SK-N-MC (cell line): ENCODE measurements around the gene FMC1.
A peak's percentile ranks its signal among the peaks of the same experiment; 100 is the strongest.

ENCODE experiments used
- DNase-seq: peaks from one replicate; pipeline ENCODE4 v3.0.0-alpha.2; 2011; ENCODE audit warnings: low read depth, low spot score
- H3K27ac ChIP-seq: fragments of 200-600 bp; sonication (generic); 2 replicates; pipeline ENCODE4 v1.5.1; 2016; ENCODE audit warnings: mixed run types
- H3K36me3 ChIP-seq: fragments of 200-600 bp; sonication (generic); 2 replicates; pipeline ENCODE4 v1.6.1; 2017; ENCODE audit warnings: antibody characterized with exemption, low read length, mixed read lengths; ENCODE audit not compliant: insufficient read depth
- H3K4me3 ChIP-seq: fragments of 200-600 bp; sonication (generic); 2 replicates; pipeline ENCODE4 v1.5.1; 2016
- H3K9ac ChIP-seq: fragments of 200-600 bp; sonication (generic); 2 replicates; pipeline ENCODE4 v1.8.0; 2017; ENCODE audit warnings: mixed run types, mixed read lengths; ENCODE audit not compliant: insufficient read length
- H3K9me3 ChIP-seq: fragments of 200-600 bp; sonication (generic); 2 replicates; pipeline ENCODE4 v1.6.1; 2017; ENCODE audit warnings: low read depth, mild to moderate bottlenecking, antibody characterized with exemption, low read length, moderate library complexity, mixed read lengths
- EZH2 ChIP-seq: fragments of 200-600 bp; sonication (generic); IDR thresholded peaks from one replicate; pipeline ENCODE4 v1.6.1; 2017; ENCODE audit warnings: antibody characterized with exemption
- FOXP2 ChIP-seq: optimal IDR thresholded peaks from 2 replicates; pipeline ENCODE3; 2011; ENCODE audit warnings: mild to moderate bottlenecking, moderate library complexity; ENCODE audit not compliant: insufficient read depth; ENCODE audit errors: extremely low read length, control extremely low read depth
- POLR2AphosphoS5 ChIP-seq: IDR thresholded peaks from 2 replicates; pipeline ENCODE4 v1.6.1; 2012; ENCODE audit warnings: mild to moderate bottlenecking, low read depth, low read length, borderline replicate concordance

The FMC1 gene

GRCh38 chr7:139341058-139341775 lies at the start of gene FMC1:
Gene FMC1 (plus strand): TSS chr7:139341337. CDS start chr7:139341385, 48 bp downstream.
- H3K9me3 ChIP-seq: no peaks in the 10 kb centered on the region
- peak within 1 kb of the TSS; percentile 97 for H3K9ac ChIP-seq
- TF ChIP-seq FOXP2 (no peak), EZH2 (no peak), POLR2AphosphoS5 (peak; percentile 74)
- H3K36me3 ChIP-seq: no peaks in the 10 kb centered on the region
- H3K4me3 ChIP-seq: peak within 1 kb of the TSS; percentile 86
- peak; percentile 76 for DNase-seq
- peak within 1 kb of the TSS; percentile 99 for H3K27ac ChIP-seq

- no peak for DNase-seq
- H3K36me3 ChIP-seq: no peaks in the 10 kb centered on the region
- H3K27ac ChIP-seq: no peak overlapping the region
- no peak overlapping the region for H3K9ac ChIP-seq
- no peak overlapping the region for H3K4me3 ChIP-seq
- TF ChIP-seq POLR2AphosphoS5: no peak
- no peak for TF ChIP-seq FOXP2
- TF ChIP-seq EZH2: no peak
- no peaks in the 10 kb centered on the region for H3K9me3 ChIP-seq
These were observed 48.3 kb upstream of the FMC1 start for GRCh38 chr7:139292821-139293220.

- Histone ChIP-seq H3K9ac (no peak overlapping the region), H3K36me3 (no peaks in the 10 kb centered on the region), H3K27ac (no peak overlapping the region), H3K9me3 (no peaks in the 10 kb centered on the region), H3K4me3 (no peak overlapping the region)
- TF ChIP-seq FOXP2 (no peak), EZH2 (no peak), POLR2AphosphoS5 (no peak)
- no peak for DNase-seq
These were observed 47.6 kb upstream of the FMC1 start for GRCh38 chr7:139293534-139293933.

- Histone ChIP-seq H3K27ac (no peak overlapping the region), H3K4me3 (no peak overlapping the region), H3K9ac (no peak overlapping the region), H3K36me3 (no peaks in the 10 kb centered on the region), H3K9me3 (no peaks in the 10 kb centered on the region)
- DNase-seq: no peak
- TF ChIP-seq EZH2 (no peak), FOXP2 (no peak), POLR2AphosphoS5 (no peak)
These were observed 46.9 kb upstream of the FMC1 start for GRCh38 chr7:139294241-139294640.

GRCh38 chr7:139294951-139295575 lies 46.1 kb upstream of the FMC1 start:
- Histone ChIP-seq H3K4me3 (no peak overlapping the region), H3K27ac (no peak overlapping the region), H3K9ac (no peak overlapping the region), H3K36me3 (no peaks in the 10 kb centered on the region), H3K9me3 (no peaks in the 10 kb centered on the region)
- TF ChIP-seq EZH2 (no peak), FOXP2 (no peak), POLR2AphosphoS5 (no peak)
- no peak for DNase-seq

- no peaks in the 10 kb centered on the region for H3K9me3 ChIP-seq
- no peak for TF ChIP-seq EZH2
- TF ChIP-seq POLR2AphosphoS5: no peak
- TF ChIP-seq FOXP2: no peak
- no peak overlapping the region for H3K27ac ChIP-seq
- H3K9ac ChIP-seq: no peak overlapping the region
- DNase-seq: no peak
- no peaks in the 10 kb centered on the region for H3K36me3 ChIP-seq
- no peak overlapping the region for H3K4me3 ChIP-seq
These were observed 43.3 kb upstream of the FMC1 start for GRCh38 chr7:139297795-139298194.

GRCh38 chr7:139299296-139299695 lies 41.8 kb upstream of the FMC1 start:
- no peaks in the 10 kb centered on the region for H3K36me3 ChIP-seq
- H3K27ac ChIP-seq: no peak overlapping the region
- H3K4me3 ChIP-seq: no peak overlapping the region
- TF ChIP-seq POLR2AphosphoS5 (no peak), FOXP2 (no peak), EZH2 (no peak)
- DNase-seq: no peak
- no peaks in the 10 kb centered on the region for H3K9me3 ChIP-seq
- no peak overlapping the region for H3K9ac ChIP-seq

- H3K27ac ChIP-seq: no peak overlapping the region
- no peak for DNase-seq
- no peaks in the 10 kb centered on the region for H3K36me3 ChIP-seq
- H3K9ac ChIP-seq: no peak overlapping the region
- H3K9me3 ChIP-seq: no peaks in the 10 kb centered on the region
- no peak overlapping the region for H3K4me3 ChIP-seq
- TF ChIP-seq POLR2AphosphoS5 (no peak), FOXP2 (no peak), EZH2 (no peak)
These were observed 40.7 kb upstream of the FMC1 start for GRCh38 chr7:139300390-139300789.
